ENCODE measurements around the gene ADGB. TPM values are rescaled to one million over a fixed set of nuclear protein-coding genes. Genes with fewer than 3 reads are reported as not detected.

ADGB gene
- total and polyA plus RNA-seq, 3 donors from 2014 or later = 23.8 to 53.0 (median 28.8) TPM

DNA sequence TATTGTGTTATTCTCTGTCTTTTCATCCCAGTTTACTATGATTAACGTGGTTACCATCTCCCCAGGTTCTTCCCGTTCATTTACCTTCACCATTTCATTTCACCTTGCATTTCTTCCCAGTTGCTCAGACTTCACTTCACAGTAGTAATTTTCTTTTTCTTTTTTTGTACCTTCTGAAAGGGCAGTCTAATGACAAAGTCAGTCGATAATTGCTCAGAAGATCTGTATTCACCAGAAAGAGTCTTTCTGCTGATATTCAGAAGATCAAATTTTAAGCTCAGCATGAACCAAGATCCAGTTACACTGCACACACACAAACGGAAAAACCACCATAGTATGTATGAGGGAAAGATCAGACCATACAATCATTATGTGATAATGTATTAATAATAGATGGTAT lies 265.5 kb downstream of the ADGB start:
- DNase-seq = no peak
- no peak overlapping the region for H3K27ac ChIP-seq
- no peaks in the 10 kb centered on the region for H3K27me3 ChIP-seq
- WGBS, 2 donors = 58 to 77% methylated on average over 4 of the region's 4 CpGs
- no peaks in the 10 kb centered on the region for H3K9me3 ChIP-seq
- intact Hi-C loops (cut with DNase I; ENCODE audit: low total_unique reads) = no loop called here
- no peaks in the 10 kb centered on the region for H3K36me3 ChIP-seq (ENCODE audit: low read depth, missing control alignments)
- H3K4me3 ChIP-seq = no peak overlapping the region
- TF ChIP-seq POLR2A (IDR thresholded peaks at IDR 0.05) (no peak), CTCF (IDR thresholded peaks at IDR 0.05) (no peak)
- no peaks in the 10 kb centered on the region for H3K4me1 ChIP-seq

- no peak overlapping the region for H3K27ac ChIP-seq
- 40 to 66% methylated on average over 2 of the region's 2 CpGs for WGBS, 2 donors
- no peak overlapping the region for H3K4me3 ChIP-seq
- H3K36me3 ChIP-seq (ENCODE audit: low read depth, missing control alignments) = no peaks in the 10 kb centered on the region
- intact Hi-C loops (cut with DNase I; ENCODE audit: low total_unique reads) = no loop called here
- TF ChIP-seq POLR2A (IDR thresholded peaks at IDR 0.05) (no peak), CTCF (IDR thresholded peaks at IDR 0.05) (no peak)
- H3K9me3 ChIP-seq = no peaks in the 10 kb centered on the region
- DNase-seq = peak; percentile 17
- H3K27me3 ChIP-seq = no peaks in the 10 kb centered on the region
- H3K4me1 ChIP-seq = no peaks in the 10 kb centered on the region
Observed at GRCh38 chr6:146864885-146865284, 266.1 kb downstream of the ADGB start.

Small RNAs within 50 kb of the gene (small RNA-seq; reads per million reads assigned to genes)
- gene RNU6-906P = 0 reads per million in 2 donors

Other genes starting within 250 kb of the ADGB start
- 10 to 100 TPM; 31.3 to 39.1 TPM for gene RAB32, start 55.1 kb upstream of the ADGB start, total RNA-seq
- 54.6 TPM for gene RAB32, start 55.1 kb upstream of the ADGB start, polyA plus RNA-seq (ENCODE audit: insufficient read depth, low read depth, low replicate concordance)